RWPE1 (cell line): ENCODE results near the gene TPX2.

Experiments
- CTCF ChIA-PET: fragments of 350-600 bp; sonication (Branson Sonifier 250); formaldehyde crosslinking; extraction: SDS; loops from one replicate; lab custom pipeline; 2021; lab: Yijun Ruan, JAX
- POLR2A ChIA-PET: fragments of 400-600 bp; formaldehyde crosslinking; extraction: SDS; loops from one replicate; lab custom pipeline; 2020; ENCODE audit warnings: antibody characterized with exemption; ENCODE audit not compliant: low non-redundant PET; lab: Yijun Ruan, JAX
- DNase-seq: peaks from one replicate; pipeline ENCODE4 v3.0.0; 2012; ENCODE audit warnings: low spot score
- H3K27ac ChIP-seq: fragments of 450-650 bp; 2 replicates; pipeline ENCODE4 v1.5.1; 2017
- TF ChIP-seq, protein P1 (sequence below): fragments of 450-650 bp; conservative IDR thresholded peaks from 2 replicates; pipeline ENCODE4 v1.5.1; 2017; ENCODE audit warnings: low read depth, mild to moderate bottlenecking

Gene TPX2

DNA sequence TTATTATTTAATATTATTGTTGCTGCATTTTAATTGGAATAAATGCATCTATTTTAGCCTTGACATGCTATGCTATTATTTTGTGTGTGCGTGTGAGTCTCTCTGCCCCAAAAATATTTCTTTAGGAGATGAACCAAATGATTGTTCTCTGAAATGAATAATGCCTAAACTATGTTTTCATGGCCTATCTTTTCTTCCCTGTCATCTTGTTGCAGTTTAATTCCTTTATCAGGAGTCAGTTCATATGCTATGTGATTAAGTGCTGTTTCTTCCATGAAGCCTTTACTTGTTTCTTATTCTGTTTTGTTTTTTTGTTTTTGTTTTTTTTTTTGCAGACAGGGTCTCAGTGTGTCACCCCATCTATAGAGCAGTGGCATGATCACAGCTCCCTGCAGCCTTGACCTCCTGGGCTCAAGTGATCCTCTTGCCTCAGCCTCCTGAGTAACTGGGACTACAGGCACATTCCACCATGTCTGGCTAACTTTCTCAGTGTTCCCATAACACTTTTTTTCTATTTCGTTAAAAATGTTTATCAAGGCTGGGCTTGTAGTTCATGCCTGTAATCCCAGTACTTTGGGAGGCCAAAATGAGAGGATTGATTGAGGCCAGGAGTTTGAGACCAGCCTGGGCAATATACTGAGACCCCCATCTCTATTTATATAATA, 25.7 kb downstream of the TPX2 start:
- DNase-seq = no peak
- no peak overlapping the region for H3K27ac ChIP-seq
- ChIA-PET CTCF (interaction anchor here (0.8 kb wide), 1 partner anchor 12 kb away, joined by 5 read pairs; no protein-coding TSS in a partner anchor), POLR2A (no interaction called here)
- TF ChIP-seq, protein P1, sequence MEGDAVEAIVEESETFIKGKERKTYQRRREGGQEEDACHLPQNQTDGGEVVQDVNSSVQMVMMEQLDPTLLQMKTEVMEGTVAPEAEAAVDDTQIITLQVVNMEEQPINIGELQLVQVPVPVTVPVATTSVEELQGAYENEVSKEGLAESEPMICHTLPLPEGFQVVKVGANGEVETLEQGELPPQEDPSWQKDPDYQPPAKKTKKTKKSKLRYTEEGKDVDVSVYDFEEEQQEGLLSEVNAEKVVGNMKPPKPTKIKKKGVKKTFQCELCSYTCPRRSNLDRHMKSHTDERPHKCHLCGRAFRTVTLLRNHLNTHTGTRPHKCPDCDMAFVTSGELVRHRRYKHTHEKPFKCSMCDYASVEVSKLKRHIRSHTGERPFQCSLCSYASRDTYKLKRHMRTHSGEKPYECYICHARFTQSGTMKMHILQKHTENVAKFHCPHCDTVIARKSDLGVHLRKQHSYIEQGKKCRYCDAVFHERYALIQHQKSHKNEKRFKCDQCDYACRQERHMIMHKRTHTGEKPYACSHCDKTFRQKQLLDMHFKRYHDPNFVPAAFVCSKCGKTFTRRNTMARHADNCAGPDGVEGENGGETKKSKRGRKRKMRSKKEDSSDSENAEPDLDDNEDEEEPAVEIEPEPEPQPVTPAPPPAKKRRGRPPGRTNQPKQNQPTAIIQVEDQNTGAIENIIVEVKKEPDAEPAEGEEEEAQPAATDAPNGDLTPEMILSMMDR = no peak

DNA sequence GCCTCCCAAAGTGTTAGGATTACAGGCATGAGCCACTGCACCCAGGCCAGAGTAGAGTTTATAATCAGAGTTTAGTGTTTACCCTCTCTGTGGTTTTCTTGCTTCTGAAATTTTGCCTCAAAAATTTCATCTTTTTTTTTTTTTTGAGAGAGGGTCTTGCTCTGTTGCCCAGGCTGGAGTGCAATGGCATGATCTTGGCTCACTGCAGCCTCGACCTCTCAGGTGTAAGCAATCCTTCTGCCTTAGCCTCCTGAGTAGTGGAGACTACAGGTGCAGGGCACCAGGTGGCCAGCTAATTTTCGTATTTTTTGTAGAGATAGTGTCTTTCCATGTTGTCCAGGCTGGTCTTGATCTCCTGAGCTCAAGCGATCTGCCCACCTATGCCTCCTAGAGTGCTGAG, 28.7 kb downstream of the TPX2 start:
- TF ChIP-seq, protein P1 = no peak
- CTCF ChIA-PET = interaction anchor here (0.6 to 1.9 kb wide), 2 partner anchors 11 to 111 kb away, joined by 3 to 9 read pairs; no protein-coding TSS in a partner anchor
- no peak overlapping the region for H3K27ac ChIP-seq
- POLR2A ChIA-PET = no interaction called here
- DNase-seq = no peak

DNA sequence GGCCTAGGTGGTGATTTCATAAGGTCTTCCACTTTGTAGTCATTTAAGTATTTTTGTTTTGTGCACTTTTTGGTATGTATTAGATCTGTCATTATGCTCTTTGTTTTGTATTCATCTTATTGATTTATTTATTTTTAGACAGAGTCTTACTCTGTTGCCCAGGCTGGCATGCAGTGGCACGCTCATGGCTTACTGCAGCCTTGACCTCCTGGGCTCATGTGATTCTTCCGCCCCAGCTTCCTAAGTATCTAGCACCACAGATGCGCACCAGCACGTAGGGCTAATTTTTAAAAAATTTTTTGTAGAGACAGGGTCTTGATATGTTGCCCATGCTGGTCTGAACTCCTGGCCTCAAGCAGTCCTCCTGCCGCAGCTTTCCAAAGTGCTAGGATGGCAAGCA, 30.6 kb downstream of the TPX2 start:
- POLR2A ChIA-PET = no interaction called here
- CTCF ChIA-PET = interaction anchor here (0.7 kb wide), 1 partner anchor 204 kb away, joined by 3 read pairs; no protein-coding TSS in a partner anchor
- no peak overlapping the region; the same call in 1 of the 2 replicates for H3K27ac ChIP-seq

DNA sequence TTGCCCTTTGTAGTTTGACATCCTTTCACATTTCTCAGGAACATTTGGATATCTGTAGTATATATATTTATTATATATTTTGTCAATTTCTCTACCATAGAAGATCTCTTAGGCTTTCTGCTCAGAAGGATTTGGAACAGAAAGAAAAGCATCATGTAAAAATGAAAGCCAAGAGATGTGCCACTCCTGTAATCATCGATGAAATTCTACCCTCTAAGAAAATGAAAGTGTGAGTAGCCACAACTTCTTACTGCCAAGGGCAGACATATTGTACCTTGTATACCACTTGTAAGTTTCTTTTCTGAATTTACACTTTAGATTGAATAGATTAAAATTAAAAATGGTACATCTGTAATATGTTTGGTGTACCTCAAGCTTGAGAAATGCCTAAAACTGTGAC, 31.2 kb downstream of the TPX2 start:
- ChIA-PET POLR2A (no interaction called here), CTCF (interaction anchor here (0.7 kb wide), 1 partner anchor 203 kb away, joined by 3 read pairs; no protein-coding TSS in a partner anchor)
- TF ChIP-seq, protein P1 = no peak
- no peak for DNase-seq
- H3K27ac ChIP-seq = no peak overlapping the region

More for the DNA sequence above, 30.6 kb downstream of the TPX2 start:
- TF ChIP-seq, protein P1 = no peak
- DNase-seq = no peak

DNA sequence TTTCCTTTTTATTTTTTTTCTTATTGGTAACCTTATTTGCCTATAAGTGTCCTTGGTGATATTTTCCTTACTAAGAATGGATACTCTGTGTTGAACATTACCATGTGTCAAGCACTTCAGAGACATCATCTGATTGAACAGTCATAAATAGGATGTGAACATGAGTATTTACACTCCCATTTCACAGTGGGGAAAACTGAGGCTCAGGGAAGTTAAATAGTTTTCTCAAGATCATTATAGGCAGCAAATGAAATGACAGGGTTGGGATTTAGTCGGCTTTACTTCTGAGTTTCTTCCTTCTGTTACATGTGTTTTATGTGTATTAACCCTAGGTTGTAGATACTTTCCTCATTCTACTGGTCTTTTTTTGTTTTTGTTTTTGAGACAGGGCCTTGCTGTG, 35.3 kb downstream of the TPX2 start:
- POLR2A ChIA-PET = no interaction called here
- H3K27ac ChIP-seq = no peak overlapping the region
- TF ChIP-seq, protein P1 = no peak
- CTCF ChIA-PET = interaction anchor here (0.7 kb wide), 1 partner anchor 144 kb away, joined by 3 read pairs; no protein-coding TSS in a partner anchor
- no peak for DNase-seq

DNA sequence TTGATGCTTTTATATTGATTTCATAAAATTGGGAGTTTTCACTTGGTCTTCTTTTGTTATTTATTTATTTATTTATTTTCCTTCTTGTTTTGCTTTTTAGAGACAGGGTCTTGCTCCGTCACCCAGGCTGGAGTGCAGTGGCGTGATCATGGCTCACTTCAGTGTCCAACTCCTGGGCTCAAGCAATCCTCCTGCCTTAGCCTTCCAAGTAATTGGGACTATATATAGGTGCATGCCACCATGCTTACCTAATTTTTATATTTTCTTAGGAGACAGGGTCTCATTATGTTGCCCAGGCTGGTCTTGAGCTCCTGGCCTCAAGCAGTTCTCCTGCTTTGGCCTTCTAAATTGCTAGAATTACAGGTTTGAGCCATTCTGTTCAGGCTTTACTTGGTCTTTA, 41.7 kb downstream of the TPX2 start:
- ChIA-PET CTCF (interaction anchor here (0.6 kb wide), 1 partner anchor 103 kb away, joined by 3 read pairs; no protein-coding TSS in a partner anchor), POLR2A (no interaction called here)
- no peak for DNase-seq
- TF ChIP-seq, protein P1 = no peak
- no peak overlapping the region for H3K27ac ChIP-seq
